Stimulated activated CD8-positive, alpha-beta memory T cell treated with anti-CD3 and anti-CD28 coated beads, Interleukin-7, amount 100 ng/mL, for 4 hours (primary cell): Measurements from ENCODE around the gene PPM1D.
A peak's percentile ranks its signal among the peaks of the same experiment; 100 is the strongest.
"Not testable (repeated sequence)": the region's sequence is repeated elsewhere in the genome, so short reads cannot be mapped to it uniquely, and the experiment has no call there.

Source experiments
- DNase-seq, 2 donors: peaks; one replicate each; pipeline ENCODE4 v3.0.0-alpha.2; 2020; ENCODE audit warnings: low read depth in 2 of 2

The PPM1D gene

DNA sequence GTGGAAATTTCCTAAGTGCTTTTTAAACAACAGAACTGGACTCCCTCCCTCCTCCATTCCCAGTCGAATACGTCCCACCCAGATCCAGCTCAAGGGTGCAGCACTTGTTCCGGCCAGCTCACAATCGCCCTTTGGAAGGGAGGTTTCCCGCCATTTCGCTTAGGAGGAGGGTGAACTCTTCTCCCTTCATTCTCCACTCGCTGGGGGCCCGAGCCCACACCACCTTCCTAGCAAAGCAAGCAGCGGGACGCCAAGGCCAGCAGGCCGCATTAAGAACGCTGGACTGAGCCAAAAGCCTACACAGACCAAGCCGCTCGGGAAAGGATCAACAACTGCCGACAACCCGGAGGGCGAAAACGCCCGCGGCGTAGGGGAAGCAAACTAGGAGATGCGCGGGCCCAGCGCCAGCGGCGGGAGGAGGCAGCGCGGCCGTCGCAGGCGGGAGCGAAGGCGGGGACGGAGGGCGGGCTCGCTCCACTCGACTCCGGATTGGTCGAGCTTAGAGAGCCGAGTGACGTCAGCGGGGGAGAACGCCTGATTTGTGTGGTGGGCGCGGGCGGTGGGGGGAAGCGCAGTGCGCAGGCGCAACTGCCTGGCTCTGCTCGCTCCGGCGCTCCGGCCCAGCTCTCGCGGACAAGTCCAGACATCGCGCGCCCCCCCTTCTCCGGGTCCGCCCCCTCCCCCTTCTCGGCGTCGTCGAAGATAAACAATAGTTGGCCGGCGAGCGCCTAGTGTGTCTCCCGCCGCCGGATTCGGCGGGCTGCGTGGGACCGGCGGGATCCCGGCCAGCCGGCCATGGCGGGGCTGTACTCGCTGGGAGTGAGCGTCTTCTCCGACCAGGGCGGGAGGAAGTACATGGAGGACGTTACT lies at the start of gene PPM1D:
PPM1D (plus strand) TSS at position 574 of the 870 bp plus-strand sequence; CDS start at position 796, 222 bp downstream.
- peak; percentile 95 to 98 for DNase-seq

DNA sequence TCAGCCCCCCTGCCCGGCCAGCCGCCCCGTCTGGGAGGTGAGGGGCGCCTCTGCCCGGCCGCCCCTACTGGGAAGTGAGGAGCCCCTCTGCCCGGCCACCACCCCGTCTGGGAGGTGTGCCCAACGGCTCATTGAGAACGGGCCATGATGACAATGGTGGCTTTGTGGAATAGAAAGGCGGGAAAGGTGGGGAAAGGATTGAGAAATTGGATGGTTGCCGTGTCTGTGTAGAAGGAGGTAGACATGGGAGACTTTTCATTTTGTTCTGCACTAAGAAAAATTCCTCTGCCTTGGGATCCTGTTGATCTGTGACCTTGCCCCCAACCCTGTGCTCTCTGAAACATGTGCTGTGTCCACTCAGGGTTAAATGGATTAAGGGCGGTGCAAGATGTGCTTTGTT lies 47.7 kb upstream of the PPM1D start:
- not testable (repeated sequence) for DNase-seq

DNA sequence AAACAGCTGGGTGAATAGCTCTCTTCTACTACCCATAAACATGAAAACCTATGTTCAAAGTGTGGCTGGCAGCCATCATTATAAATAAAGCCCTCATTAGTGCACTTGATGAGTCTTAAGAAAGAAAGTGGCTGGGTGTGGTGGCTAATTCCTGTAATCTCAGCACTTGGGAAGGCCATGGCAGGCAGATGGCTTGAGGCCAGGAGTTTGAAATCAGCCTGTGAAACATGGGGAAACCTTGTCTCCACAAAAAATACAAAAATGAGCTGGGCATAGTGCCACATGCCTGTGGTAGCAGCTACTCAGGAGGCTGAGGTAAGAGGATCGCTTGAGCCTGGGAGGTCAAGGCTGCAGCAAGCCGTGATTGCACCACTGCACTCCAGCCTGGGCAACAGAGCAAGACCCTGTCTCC lies 45.6 kb upstream of the PPM1D start:
- DNase-seq: no peak

DNA sequence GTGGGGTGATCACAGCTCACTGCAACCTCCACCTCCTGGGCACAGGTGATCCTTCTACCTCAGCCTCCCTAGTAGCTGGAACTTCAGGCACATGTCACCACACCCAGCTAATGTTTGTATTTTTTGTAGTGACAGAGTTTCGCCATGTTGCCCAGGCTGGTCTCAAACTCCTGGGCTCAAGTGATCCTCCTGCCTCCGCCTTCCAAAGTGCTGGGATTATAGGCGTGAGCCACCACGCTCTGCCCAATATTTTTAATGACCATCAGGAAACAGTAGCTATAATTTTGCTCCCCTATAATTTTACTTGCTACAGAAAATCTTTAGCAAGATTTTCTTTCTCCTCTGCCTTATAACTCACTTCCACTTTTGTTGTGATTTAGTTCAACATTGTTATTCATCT lies 44.2 kb upstream of the PPM1D start:
- no peak for DNase-seq

DNA sequence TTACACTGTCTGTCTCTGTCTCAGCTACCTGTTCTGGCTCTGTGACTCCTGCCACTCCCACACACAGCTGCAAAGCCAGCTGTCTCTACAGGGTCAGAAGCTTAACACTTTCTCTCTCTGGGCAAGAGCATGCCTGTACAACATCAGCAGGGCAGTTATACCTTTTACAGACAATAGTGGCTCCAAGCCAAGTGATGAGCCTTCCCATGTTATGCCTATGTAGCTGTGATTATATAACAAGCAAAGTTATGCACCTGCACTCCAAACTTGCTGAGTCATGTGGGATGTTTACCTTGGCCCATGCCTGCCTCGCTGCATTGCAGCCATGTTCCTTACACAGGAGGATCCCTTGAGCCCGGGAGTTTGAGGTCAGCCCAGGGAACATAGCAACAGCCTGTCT lies 42.2 kb upstream of the PPM1D start:
- no peak for DNase-seq

DNA sequence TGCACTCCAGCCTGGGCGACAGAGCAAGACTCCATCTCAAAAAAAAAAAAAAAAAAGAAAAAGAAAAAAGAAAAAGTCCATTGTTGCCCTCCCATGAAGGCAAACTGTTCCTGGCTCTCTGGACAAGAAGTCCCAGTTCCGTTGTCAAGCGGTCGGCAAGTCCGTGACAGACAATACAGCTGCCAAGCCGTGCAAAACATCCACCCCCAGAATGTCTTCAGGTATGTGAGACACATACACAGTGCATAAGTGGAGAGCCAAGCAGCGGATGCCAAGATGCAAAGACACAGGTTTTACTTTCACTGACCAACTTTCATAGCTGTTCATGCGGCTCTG lies 40.4 kb upstream of the PPM1D start:
- DNase-seq: no peak

DNA sequence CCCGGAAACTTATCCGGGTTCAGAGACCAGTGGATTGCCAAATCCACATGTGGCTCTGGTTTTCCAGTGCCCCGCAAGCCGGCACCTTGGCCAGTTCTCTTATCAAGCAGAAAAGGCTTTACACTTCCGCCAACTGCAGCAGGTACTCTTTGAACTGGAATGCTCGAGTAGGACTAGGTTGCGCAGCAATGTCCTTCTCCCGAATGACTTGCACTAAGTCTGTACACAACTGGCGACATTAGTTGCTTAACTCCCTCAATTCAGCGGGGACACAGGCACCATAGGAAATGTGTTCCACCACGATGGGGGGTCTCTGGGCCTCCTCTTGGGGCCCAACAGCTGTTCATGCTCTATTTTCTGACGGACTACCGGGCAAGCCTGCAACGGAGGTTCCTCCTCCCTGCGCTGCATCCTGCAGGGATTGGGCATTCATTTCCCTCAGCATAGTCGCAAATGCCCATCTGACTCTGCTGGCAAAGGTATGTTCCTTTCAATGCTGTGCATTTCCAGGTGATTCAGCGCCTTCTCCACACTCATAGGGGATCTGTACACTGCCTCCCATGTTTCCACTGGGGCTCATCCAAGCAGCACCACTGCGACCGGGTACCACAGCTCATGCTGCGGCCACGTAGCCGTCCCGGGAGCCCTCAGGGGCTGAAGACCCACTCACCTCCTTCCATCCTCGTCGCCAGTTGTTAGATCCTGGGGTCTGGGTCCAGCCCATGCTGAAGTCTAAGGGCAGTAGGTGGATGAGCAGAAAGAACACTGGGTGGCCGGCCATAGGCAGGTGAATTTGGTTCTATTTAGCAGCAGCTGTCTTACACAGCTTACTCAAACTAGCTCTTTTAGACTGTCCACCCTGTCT lies 39.8 kb upstream of the PPM1D start:
- no peak for DNase-seq

DNA sequence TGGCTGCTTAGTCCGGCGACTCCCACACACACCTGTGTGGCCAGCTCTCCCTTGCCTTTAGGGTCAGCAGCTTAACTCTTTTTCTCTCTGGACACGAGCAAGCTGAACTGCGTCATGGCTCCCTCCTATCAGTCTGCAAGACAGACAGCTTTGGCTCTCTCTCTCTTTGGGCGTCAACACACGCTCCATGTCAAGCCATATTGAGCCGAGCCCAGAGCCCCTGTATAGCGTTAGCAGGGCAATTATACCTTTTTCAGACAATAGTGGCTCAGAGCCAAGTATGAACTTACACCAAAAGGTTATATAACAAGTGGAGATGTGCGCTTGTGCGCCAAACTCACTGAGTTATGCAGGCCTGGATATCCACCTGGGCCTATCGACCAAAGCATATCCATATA lies 39.1 kb upstream of the PPM1D start:
- DNase-seq: no peak

DNA sequence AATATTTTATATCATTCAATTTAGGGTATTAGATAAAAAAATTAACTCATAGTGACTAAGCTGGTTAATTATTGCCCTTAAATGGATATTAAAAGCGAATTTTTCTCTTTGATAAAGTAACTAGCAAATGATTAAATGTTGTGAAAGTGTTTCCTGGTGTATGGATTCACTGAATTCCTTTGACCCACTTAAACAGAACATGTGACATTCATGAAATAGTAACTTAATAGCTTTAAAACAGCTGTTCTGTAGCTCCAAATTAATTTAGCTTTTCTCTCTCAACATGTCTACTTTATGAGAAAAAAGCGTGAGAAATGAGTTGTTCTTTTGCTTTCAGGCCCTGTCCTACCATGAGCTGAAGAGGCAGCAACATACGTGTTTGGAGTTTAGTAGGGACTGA lies 37.6 kb upstream of the PPM1D start:
- no peak for DNase-seq

DNA sequence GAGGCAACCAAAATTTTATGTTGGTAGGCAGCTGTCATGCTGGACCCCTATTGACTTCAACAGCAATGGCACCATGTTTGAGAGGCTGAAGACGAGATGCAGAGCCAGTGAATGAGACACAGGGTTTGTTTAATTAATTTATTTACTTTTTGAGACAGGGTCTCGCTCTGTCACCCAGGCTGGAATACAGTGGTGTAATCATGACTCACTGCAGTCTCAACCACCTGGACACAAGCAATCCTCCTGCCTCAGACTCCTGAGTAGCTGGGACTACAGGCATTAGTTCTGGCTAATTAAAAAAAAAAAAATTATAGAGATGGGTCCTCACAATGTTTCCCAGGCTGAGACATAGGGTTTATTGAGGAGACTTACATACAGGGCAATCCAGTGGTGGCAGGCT lies 36.2 kb upstream of the PPM1D start:
- DNase-seq: no peak

DNA sequence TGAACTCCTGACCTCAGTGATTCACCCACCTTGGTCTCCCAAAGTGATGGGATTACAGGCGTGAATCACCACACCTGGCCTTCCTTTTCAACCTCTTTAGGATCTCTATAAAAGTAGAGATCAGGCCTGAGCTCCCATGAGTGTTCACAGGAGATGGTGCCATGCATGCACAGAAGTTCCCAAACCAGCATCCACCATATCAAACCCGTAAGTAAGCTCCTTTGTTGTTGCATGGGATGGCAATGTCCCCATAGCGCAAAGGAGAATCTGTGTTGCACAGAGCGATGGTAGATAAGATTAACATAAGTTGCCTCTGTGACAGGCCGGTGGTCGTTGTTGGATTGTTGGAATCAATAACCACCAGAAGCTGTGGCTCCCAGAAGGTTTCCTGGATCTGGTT lies 34.8 kb upstream of the PPM1D start:
- DNase-seq: no peak

DNA sequence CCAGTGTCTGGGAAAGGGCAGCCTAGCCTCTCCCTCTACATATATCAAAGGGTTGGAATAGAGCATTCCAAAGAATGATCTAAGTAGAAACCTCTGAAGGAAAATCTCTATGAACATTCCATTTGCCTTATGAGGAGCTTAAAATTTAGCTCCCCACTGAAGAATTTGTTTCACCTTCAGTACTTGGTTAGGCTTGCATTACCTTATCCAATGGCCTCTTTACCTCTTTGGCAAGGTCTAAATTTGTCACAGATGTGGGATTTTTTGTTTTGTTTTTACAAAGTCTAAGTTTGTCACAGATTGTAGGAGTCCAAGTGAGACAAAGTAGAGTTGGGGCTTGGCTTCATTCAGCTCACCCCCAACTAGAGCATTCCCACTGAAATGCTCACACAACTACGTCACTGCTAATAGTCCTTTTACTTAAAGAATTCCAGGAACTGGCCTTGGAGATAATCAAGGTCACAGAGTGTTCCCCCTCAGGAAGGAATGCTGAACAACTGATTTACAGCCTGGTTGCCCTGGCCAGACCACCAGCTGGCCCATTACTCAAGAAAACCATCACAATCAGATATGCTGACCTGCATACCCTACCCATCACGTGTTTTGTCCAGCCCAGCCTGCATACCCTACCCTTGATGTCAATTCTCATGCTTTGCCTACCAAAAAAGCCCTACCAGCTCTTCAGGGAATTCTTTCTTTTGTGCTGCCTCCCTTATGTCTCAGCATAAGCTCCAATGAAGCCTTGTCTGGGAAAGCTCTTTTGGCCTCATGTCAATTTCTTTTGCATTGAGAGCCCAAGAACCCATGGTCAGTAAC lies 26.5 kb upstream of the PPM1D start:
- DNase-seq: no peak

DNA sequence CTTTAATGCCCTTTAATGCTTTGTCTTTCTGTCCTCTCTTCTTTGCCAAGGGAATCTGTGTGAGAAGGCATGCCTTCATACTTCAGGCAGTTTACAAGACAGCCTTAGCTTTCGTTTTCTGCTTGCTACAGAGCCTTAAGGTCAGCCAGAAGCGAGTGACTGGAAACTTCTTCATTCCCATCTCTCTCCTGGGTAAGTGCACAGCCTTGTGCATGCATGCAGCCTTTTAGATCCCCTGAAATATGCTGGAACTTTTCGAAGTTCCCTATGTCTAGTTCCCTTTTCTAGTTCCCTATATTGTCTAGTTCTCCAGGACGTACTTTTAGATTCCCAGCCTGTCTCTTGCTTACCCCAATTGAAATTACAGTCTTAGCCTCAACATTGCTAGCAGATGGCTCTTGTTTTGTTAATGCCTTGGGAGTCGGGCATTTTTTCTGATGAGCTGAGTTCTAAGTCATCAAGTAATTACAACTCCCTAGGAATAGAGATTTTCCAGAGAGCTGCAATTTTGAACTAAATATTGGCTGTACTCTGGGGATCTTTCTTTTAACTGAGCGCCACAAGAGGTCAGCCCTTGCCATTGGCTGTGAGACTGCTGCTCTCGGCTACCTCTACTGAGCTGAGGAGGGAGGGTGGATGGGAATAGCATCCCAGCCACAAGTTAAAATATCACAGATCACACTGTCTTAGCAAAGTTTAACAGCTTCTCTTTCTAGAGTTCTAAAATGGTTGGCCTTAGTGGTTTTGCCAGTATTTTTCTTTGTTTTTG lies 22.7 kb upstream of the PPM1D start:
- no peak for DNase-seq

DNA sequence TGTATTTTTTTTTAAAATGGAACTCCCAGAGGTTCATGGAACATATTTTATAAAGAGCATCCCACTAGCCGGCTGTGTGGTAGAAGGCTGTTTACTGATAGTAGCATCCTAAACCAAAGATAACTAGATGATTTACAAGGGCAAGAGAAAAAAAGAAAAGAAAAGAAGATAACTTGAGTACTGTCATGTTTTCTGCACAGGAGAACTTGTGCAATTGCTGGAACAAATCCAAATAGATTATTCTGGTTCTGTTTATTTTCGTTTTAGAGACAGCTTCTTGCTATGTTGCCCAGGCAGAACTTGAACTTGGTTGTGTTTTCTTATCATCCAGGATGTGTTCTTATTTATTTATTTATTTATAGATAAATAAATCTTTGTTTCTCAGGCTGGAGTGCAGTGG lies 20.9 kb upstream of the PPM1D start:
- DNase-seq: no peak

DNA sequence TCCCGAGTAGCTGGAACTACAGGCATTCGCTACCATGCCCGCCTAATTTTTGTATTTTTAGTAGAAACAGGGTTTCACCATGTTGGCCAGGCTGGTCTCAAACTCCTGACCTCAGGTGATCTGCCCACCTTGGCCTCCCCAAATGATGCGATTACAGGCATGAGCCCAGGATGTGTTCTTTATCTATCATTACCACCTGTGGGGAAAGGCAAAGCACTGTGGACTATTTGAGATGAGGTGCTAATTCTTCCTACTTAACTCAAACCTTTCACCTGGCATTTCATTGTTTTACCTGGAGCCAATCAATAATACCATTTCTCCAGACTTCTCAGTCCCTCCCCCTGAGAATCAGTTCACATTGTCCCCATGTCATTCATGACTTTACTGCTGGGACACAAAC lies 20.4 kb upstream of the PPM1D start:
- no peak for DNase-seq

DNA sequence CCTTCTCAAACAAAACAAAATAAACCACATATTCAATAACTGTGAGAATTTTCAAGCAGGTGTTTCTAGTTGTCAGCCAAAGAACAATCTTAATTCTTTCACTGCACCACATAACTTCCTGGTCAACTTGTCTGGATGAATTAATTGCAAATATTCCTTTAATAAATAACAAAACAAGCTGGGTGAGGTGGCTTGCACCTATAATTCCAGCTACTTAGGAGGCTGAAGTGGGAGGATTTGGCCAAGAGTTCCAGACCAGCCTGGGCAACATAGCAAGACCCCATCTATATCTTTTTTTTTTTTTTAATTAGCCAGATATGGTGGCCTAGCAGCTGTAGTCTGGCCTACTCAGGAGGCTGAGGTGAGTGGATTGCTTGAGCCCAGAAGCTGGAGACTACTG lies 17.0 kb upstream of the PPM1D start:
- no peak for DNase-seq

DNA sequence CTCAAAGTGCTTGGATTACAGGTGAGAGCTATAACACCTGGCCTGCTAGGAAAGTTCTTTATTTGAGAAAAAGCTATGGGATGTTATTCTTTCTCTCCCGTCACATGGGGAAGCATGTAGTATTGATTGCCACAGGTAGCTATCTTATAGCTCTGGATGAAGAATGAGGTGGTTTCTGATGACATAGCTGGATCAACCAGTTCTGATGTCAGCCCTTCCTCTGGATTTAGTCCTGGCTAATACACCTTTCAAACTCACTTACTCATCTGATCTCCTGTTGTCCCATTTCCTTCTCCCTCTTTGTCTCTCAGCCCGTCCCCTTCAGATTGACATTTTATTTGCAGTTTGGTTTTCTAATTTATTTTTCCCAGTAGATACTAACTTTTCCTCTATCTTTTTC lies 14.1 kb upstream of the PPM1D start:
- no peak for DNase-seq

DNA sequence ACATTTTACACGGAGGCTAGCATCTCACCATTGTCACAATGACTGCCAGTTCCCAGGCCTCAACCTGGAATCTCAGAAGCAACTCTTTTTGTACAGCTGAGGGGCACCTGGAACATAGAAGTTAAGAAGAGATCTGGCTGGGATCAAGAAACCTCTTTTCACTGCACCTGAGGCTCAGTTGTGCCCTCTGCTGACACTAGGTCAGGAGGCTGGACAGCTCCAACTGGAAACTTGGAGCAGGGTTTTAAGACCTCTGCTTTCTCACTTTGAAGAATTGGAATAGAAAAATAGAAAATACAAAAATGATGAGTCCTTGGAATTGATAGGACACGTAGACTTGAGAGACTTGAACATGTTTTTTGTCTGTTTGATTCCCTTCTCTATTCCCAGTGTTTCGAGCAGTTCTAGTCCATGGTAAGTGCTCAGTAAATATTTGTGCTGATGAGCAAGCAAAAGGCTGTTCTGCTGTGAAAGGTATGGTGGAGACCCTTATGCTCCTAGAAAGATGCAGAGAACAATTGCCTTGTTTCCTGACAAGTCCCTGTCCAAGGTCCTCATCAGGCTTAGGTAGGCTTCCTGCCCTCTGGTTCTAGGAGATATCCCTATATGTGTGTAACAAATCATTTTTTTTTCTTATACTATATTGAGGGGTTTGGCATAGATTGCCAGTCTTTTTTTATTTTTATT lies 13.6 kb upstream of the PPM1D start:
- no peak for DNase-seq

DNA sequence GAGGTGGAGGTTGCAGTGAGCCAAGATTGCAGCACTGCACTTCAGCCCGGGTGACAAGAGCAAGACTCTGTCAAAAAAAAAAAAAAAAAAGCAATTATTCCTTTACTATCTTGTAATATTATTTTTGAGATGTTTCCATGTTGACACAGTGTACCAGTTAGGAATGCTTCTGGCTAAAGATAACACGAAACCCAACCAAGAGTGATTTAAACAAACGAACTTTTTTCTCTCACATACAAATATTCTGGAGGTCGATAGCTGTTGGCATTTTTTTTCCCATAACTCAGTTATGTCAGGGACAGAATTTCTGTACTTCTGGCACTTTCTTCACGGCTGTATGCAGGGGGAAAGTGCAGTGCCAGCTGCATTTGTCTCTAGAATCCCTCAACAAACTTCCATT lies 9.9 kb upstream of the PPM1D start:
- DNase-seq: no peak

DNA sequence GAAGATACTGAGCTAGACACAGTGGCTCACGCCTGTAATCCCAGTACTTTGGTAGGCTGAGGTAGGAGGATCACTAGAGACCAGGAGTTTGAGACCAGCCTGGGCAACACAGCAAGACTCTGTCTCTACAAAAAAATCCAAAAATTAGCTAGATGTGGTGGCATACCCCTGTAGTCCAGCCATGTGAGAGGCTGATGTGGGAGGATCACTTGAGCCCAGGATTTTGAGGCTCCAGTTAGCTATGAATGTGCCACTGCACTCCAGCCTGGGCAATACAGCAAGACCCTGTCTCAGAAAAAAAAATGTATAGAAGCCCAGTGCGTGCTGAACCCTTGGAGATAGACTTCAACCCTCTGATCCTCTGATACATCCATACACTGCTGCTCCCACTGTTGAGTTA lies 7.2 kb upstream of the PPM1D start:
- no peak for DNase-seq
